ENCODE measurements around the gene ARSG. TPM values are rescaled to one million over a fixed set of nuclear protein-coding genes. Genes with fewer than 3 reads are reported as not detected.

Gene ARSG
- total and polyA plus RNA-seq, 9 of the 15 experiments (the other 6 are each of a cell fraction or from before 2014, with no cell fraction given), result 1.0 to 5.6 (median 1.8) TPM

- TF ChIP-seq CXXC5 (CRISPR knock-in tag; IDR thresholded peaks at IDR 0.05) (0 out of 2 replicates have a peak, but pooled peaks have one; percentile 26), REST (IDR thresholded peaks at IDR 0.05; ENCODE audit: borderline replicate concordance) (peak; percentile 57; the same call in 1 of the 2 replicates), REST (CRISPR knock-in tag; IDR thresholded peaks at IDR 0.05; ENCODE audit: low read depth) (no peak), ZNF592 (IDR thresholded peaks at IDR 0.05) (peak; percentile 47; the same call in 1 of the 2 replicates), ZBTB49 (CRISPR knock-in tag; IDR thresholded peaks at IDR 0.05; ENCODE audit: borderline replicate concordance) (no peak), DPF2 (IDR thresholded peaks at IDR 0.05) (peak; percentile 66), CREB3L1 (IDR thresholded peaks at IDR 0.05; ENCODE audit: borderline replicate concordance, low read depth) (0 out of 2 replicates have a peak, but pooled peaks have one; percentile 19), ZNF583 (CRISPR knock-in tag; IDR thresholded peaks at IDR 0.05) (no peak)
These were observed 144.9 kb downstream of the ARSG start (continued) for GRCh38 chr17:68435876-68436842.
